Astrocyte (in vitro differentiated cells and primary cell): ENCODE measurements around the gene LSP1. TPM values are rescaled to one million over a fixed set of nuclear protein-coding genes. Genes with fewer than 3 reads are reported as not detected.

Source experiments
- DNase-seq: peaks from one replicate; pipeline ENCODE4 v3.0.0-alpha.2; 2010; ENCODE audit warnings: low read depth
- FAIRE-seq: peaks from 2 replicates; lab custom pipeline; 2011; peaks lifted over from hg19 to GRCh38; lab: Jason Lieb, UNC
- H2AFZ ChIP-seq: 2 replicates; pipeline ENCODE4 v1.6.0; 2012; ENCODE audit warnings: low read depth, low read length, inconsistent platforms
- H3K27ac ChIP-seq: 2 replicates; pipeline ENCODE4 v1.5.1; 2011; ENCODE audit warnings: low read depth, low read length, inconsistent platforms
- H3K27me3 ChIP-seq: 2 replicates; pipeline ENCODE4 v1.6.0; 2011; ENCODE audit warnings: low read length, inconsistent platforms; ENCODE audit not compliant: insufficient read depth
- H3K36me3 ChIP-seq: 2 replicates; pipeline ENCODE4 v1.5.1; 2011; ENCODE audit warnings: low read length, inconsistent platforms; ENCODE audit not compliant: insufficient read depth
- H3K4me1 ChIP-seq: 2 replicates; pipeline ENCODE4 v1.5.1; 2011; ENCODE audit warnings: low read length, inconsistent platforms; ENCODE audit not compliant: insufficient read depth
- H3K4me2 ChIP-seq: 2 replicates; pipeline ENCODE4 v1.6.0; 2012; ENCODE audit warnings: low read length, inconsistent platforms
- H3K4me3 ChIP-seq: 2 replicates; pipeline ENCODE4 v1.5.1; 2011; ENCODE audit warnings: low read depth, mild to moderate bottlenecking, low read length, inconsistent platforms; ENCODE audit not compliant: insufficient read depth
- H3K79me2 ChIP-seq: 2 replicates; pipeline ENCODE4 v1.6.0; 2012; ENCODE audit warnings: mild to moderate bottlenecking, low read length, inconsistent platforms; ENCODE audit not compliant: insufficient read depth
- H3K9ac ChIP-seq: 2 replicates; pipeline ENCODE4 v1.6.0; 2012; ENCODE audit warnings: mild to moderate bottlenecking, low read length, inconsistent platforms
- H3K9me3 ChIP-seq: 2 replicates; pipeline ENCODE4 v1.5.1; 2012; ENCODE audit warnings: low read depth, mild to moderate bottlenecking, low read length, inconsistent platforms; ENCODE audit not compliant: insufficient read depth
- H4K20me1 ChIP-seq: 2 replicates; pipeline ENCODE4 v1.6.0; 2012; ENCODE audit warnings: low read length, inconsistent platforms; ENCODE audit not compliant: insufficient read depth
- H3K27ac Mint-ChIP-seq: one replicate; pipeline ENCODE4 v1.8.0; 2021; ENCODE audit warnings: mild to moderate bottlenecking, mixed read lengths; ENCODE audit not compliant: unreplicated experiment
- H3K27me3 Mint-ChIP-seq: one replicate; pipeline ENCODE4 v1.8.0; 2021; ENCODE audit warnings: low read depth, mixed read lengths; ENCODE audit not compliant: unreplicated experiment
- H3K36me3 Mint-ChIP-seq: one replicate; pipeline ENCODE4 v1.8.0; 2021; ENCODE audit warnings: low read depth, mixed read lengths; ENCODE audit not compliant: unreplicated experiment
- H3K4me1 Mint-ChIP-seq: one replicate; pipeline ENCODE4 v1.8.0; 2021; ENCODE audit warnings: low read depth, mixed read lengths; ENCODE audit not compliant: unreplicated experiment
- H3K4me3 Mint-ChIP-seq: one replicate; pipeline ENCODE4 v1.8.0; 2021; ENCODE audit warnings: mild to moderate bottlenecking, moderate library complexity, mixed read lengths; ENCODE audit not compliant: unreplicated experiment
- H3K9me3 Mint-ChIP-seq: one replicate; pipeline ENCODE4 v1.8.0; 2021; ENCODE audit warnings: mild to moderate bottlenecking, mixed read lengths; ENCODE audit not compliant: unreplicated experiment
- EZH2 ChIP-seq: IDR thresholded peaks from 2 replicates; pipeline ENCODE4 v1.6.1; 2012; ENCODE audit warnings: mild to moderate bottlenecking, low read length, inconsistent platforms; ENCODE audit not compliant: insufficient read depth
- total RNA-seq: library from RNA; stranded (reverse); gene quantifications from 2 replicates; pipeline ENCODE4 v1.2.1, GENCODE V29; 2021
- TF ChIP-seq, protein P1 (sequence below): IDR thresholded peaks from 2 replicates; pipeline ENCODE4 v1.5.1; 2011; ENCODE audit warnings: low read depth, mild to moderate bottlenecking, inconsistent platforms, low read length, moderate library complexity; ENCODE audit not compliant: insufficient read depth

The LSP1 gene
- total RNA-seq, 1 donor from 2014 or later, result 1.3 TPM

DNA sequence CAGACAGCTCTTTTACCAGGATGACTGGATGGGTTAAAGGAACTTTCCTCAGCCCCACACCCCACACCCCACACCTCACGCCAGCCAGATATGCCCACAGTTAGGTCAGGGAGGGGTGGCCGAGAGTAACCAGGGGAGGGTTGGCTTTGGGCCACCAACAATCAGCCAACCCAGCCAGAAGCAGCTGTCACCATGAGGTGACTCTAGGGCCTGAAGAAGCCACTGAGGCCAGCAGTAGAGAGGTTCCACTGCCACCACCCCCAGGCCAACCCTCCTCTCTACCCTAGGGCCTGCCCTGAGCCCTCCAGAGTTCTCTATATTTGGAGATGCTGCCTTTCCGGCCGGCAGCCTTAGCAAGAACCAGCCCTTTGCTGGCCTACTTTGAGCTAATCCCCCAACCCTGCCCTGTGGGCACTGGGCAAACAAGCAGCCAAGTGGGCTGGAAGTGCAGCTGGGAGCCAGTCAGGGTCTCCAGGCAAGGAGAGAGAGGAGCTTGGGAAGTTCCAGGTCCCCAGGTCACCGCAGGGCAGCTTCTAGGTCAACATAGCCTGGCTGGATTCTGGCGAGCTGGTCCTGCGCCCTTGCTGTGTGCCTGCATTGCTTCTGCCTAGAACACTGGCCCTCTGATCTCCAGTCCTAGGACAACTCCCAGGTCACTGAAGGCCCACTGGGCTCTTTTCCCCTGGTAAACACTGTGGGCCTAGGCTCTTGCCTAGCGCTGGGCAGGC, 30.1 kb upstream of the LSP1 start:
- Histone ChIP-seq H3K79me2 (no peaks in the 10 kb centered on the region), H3K4me2 (no peak overlapping the region), H3K4me1 (peaks cover 16% of the 10 kb centered on the region), H3K36me3 (no peaks in the 10 kb centered on the region), H3K9ac (no peak overlapping the region), H3K4me3 (no peak overlapping the region), H3K27ac (no peak overlapping the region), H3K27me3 (no peaks in the 10 kb centered on the region), H3K9me3 (peaks cover 10% of the 10 kb centered on the region), H4K20me1 (no peaks in the 10 kb centered on the region), H2AFZ (no peak overlapping the region)
- peaks cover 9% of the 10 kb centered on the region for H3K9me3 Mint-ChIP-seq
- DNase-seq (no peak), FAIRE-seq (no peak)
- H3K27ac Mint-ChIP-seq, result no peak overlapping the region
- no peak overlapping the region for H3K4me3 Mint-ChIP-seq
- H3K27me3 Mint-ChIP-seq, result peaks cover 27% of the 10 kb centered on the region
- TF ChIP-seq, protein P1, sequence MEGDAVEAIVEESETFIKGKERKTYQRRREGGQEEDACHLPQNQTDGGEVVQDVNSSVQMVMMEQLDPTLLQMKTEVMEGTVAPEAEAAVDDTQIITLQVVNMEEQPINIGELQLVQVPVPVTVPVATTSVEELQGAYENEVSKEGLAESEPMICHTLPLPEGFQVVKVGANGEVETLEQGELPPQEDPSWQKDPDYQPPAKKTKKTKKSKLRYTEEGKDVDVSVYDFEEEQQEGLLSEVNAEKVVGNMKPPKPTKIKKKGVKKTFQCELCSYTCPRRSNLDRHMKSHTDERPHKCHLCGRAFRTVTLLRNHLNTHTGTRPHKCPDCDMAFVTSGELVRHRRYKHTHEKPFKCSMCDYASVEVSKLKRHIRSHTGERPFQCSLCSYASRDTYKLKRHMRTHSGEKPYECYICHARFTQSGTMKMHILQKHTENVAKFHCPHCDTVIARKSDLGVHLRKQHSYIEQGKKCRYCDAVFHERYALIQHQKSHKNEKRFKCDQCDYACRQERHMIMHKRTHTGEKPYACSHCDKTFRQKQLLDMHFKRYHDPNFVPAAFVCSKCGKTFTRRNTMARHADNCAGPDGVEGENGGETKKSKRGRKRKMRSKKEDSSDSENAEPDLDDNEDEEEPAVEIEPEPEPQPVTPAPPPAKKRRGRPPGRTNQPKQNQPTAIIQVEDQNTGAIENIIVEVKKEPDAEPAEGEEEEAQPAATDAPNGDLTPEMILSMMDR, result no peak
- TF ChIP-seq EZH2, result no peak
- peaks cover 17% of the 10 kb centered on the region for H3K4me1 Mint-ChIP-seq
- H3K36me3 Mint-ChIP-seq, result peaks cover 2% of the 10 kb centered on the region

DNA sequence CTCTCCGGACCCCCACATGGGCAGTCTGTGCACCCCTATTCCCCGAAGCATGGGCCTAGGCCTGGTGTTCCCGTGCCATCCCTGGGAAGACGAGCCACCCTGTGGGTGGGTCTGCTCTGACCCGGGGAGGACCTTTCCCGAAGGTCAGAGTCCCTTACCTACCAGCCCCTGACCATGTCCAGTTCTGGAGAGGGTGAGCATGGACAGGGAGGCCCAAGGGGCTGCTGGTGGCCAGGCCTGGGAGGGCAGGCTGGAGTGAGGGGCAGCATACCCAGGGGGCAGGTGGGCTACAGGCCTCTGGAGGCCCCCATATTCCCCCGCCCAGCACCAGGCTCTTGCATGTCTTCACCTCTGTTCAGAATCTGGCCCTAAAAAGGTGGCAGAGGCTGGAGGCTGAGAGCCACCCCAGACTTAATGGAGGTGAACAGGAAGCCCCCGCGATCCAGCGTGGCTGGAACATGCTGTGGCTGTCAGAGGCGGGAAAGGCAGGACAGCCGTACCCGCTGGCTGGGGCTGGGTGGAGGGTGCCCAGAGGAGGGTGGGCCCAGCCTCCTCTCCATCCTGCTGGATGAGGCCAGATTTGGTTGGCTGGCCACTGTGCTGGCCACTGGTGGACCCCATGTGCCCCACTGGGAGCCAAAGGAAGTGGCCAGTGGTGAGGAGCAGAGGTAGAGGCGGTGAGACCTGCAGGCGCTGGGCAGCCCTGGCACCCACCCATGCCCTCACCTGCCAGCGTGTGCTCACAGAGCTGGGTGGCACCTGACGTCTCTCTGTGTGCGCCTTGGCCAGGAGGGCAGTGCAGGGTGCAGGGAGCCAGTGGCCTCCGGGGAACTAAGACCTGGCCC, 29.3 kb upstream of the LSP1 start:
- FAIRE-seq, result no peak
- no peak for TF ChIP-seq EZH2
- TF ChIP-seq, protein P1, result no peak
- peaks cover 24% of the 10 kb centered on the region for H3K4me1 Mint-ChIP-seq
- no peaks in the 10 kb centered on the region for H3K27me3 ChIP-seq
- H3K4me2 ChIP-seq, result no peak overlapping the region
- H3K36me3 Mint-ChIP-seq, result peaks cover 2% of the 10 kb centered on the region
- H3K79me2 ChIP-seq, result no peaks in the 10 kb centered on the region
- H3K27me3 Mint-ChIP-seq, result peaks cover 29% of the 10 kb centered on the region
- H3K9me3 ChIP-seq, result peaks cover 6% of the 10 kb centered on the region
- peaks cover 24% of the 10 kb centered on the region for H3K4me1 ChIP-seq
- H3K27ac Mint-ChIP-seq, result no peak overlapping the region
- no peak overlapping the region for H3K4me3 Mint-ChIP-seq
- no peak overlapping the region for H3K4me3 ChIP-seq
- no peaks in the 10 kb centered on the region for H3K36me3 ChIP-seq
- H4K20me1 ChIP-seq, result no peaks in the 10 kb centered on the region
- no peak overlapping the region for H3K27ac ChIP-seq
- H2AFZ ChIP-seq, result no peak overlapping the region
- peaks cover 9% of the 10 kb centered on the region for H3K9me3 Mint-ChIP-seq
- DNase-seq, result no peak
- H3K9ac ChIP-seq, result no peak overlapping the region
